IMR-90 (cell line): ENCODE data around the gene TCP1. TPM values are rescaled to one million over a fixed set of nuclear protein-coding genes. Genes with fewer than 3 reads are reported as not detected.
A peak's percentile ranks its signal among the peaks of the same experiment; 100 is the strongest.

Experiments
- ATAC-seq: fragments of 200-7000 bp; cut with Tn5 transposase; 2 replicates; pipeline ENCODE4 v1.9.1; 2020; ENCODE audit warnings: low read depth, mild to moderate bottlenecking, moderate library complexity
- BruUV-seq: library from RNA; stranded (reverse); fragments of 400-500 nt; replicated peaks from 2 replicates; lab custom pipeline; 2021; lab: Mats Ljungman, UMichigan
- CTCF ChIA-PET: fragments of 300-600 bp; formaldehyde crosslinking; extraction: SDS; loops from one replicate; lab custom pipeline; 2021; ENCODE audit warnings: antibody characterized with exemption; lab: Yijun Ruan, JAX
- POLR2A ChIA-PET: fragments of 300-600 bp; sonication (Branson Sonifier 250); formaldehyde crosslinking; loops from one replicate; lab custom pipeline; 2022; ENCODE audit warnings: antibody characterized with exemption; ENCODE audit not compliant: unreplicated experiment; lab: Charles Lee
- DNase-seq: peaks from one replicate; pipeline ENCODE4 v3.0.0; 2013
- H2AFZ ChIP-seq: replicated peaks from 2 replicates; pipeline ENCODE3; 2013; ENCODE audit warnings: low read length, mild to moderate bottlenecking; ENCODE audit not compliant: poor library complexity
- H2AK5ac ChIP-seq: 2 replicates; pipeline ENCODE4 v1.6.1; 2013; ENCODE audit warnings: low read depth, low read length, inconsistent platforms
- H2AK9ac ChIP-seq: replicated peaks from 2 replicates; pipeline ENCODE3; 2013; ENCODE audit warnings: mild to moderate bottlenecking, low read depth, low read length, moderate library complexity; ENCODE audit not compliant: poor library complexity
- H2BK120ac ChIP-seq: 2 replicates; pipeline ENCODE4 v1.6.1; 2013; ENCODE audit warnings: low read depth, low read length, inconsistent platforms
- H2BK15ac ChIP-seq: 3 replicates; pipeline ENCODE4 v1.6.1; 2013; ENCODE audit warnings: low read depth, low read length, inconsistent platforms
- H2BK20ac ChIP-seq: 2 replicates; pipeline ENCODE4 v1.6.1; 2013; ENCODE audit warnings: low read depth, mild to moderate bottlenecking, inconsistent platforms, low read length, moderate library complexity
- H2BK5ac ChIP-seq: 2 replicates; pipeline ENCODE4 v1.6.1; 2013; ENCODE audit warnings: mild to moderate bottlenecking, low read depth, low read length, inconsistent platforms; ENCODE audit not compliant: poor library complexity, severe bottlenecking
- H3K14ac ChIP-seq: replicated peaks from 2 replicates; pipeline ENCODE4 v1.6.1; 2013; ENCODE audit warnings: low read depth, low read length, inconsistent platforms
- H3K18ac ChIP-seq: 2 replicates; pipeline ENCODE4 v1.6.1; 2013; ENCODE audit warnings: low read depth, low read length, control low read depth
- H3K23ac ChIP-seq: 2 replicates; pipeline ENCODE4 v1.6.1; 2013; ENCODE audit warnings: low read depth, low read length, inconsistent platforms
- H3K27ac ChIP-seq: 2 replicates; pipeline ENCODE4 v1.5.1; 2013; ENCODE audit warnings: mild to moderate bottlenecking, control low read depth, low read length; ENCODE audit not compliant: insufficient read depth
- H3K27me3 ChIP-seq: 2 replicates; pipeline ENCODE4 v1.6.1; 2013; ENCODE audit warnings: low read length; ENCODE audit not compliant: control insufficient read depth, insufficient read depth
- H3K36me3 ChIP-seq: 2 replicates; pipeline ENCODE4 v1.6.1; 2013; ENCODE audit warnings: low read length, mixed read lengths; ENCODE audit not compliant: control insufficient read depth, insufficient read depth
- H3K4ac ChIP-seq: 2 replicates; pipeline ENCODE4 v1.6.1; 2013; ENCODE audit warnings: low read depth, low read length, inconsistent platforms
- H3K4me1 ChIP-seq: 2 replicates; pipeline ENCODE4 v1.6.1; 2013; ENCODE audit warnings: low read length, mixed read lengths; ENCODE audit not compliant: control insufficient read depth, insufficient read depth
- H3K4me2 ChIP-seq: 2 replicates; pipeline ENCODE4 v1.6.1; 2013; ENCODE audit warnings: low read depth, mild to moderate bottlenecking, control low read depth, low read length, moderate library complexity
- H3K4me3 ChIP-seq: 2 replicates; pipeline ENCODE4 v1.5.1; 2013; ENCODE audit warnings: low read depth, mild to moderate bottlenecking, control low read depth, low read length, moderate library complexity; ENCODE audit not compliant: insufficient read depth
- H3K56ac ChIP-seq: 2 replicates; pipeline ENCODE4 v1.6.1; 2013; ENCODE audit warnings: low read length, inconsistent platforms; ENCODE audit not compliant: insufficient read depth; ENCODE audit errors: extremely low read depth
- H3K79me1 ChIP-seq, 2 experiments: 2 replicates each; pipeline ENCODE4 v1.6.1; 2013; ENCODE audit warnings: low read length in 2 of 2, inconsistent platforms in 1 of 2, low read depth in 1 of 2
- H3K9ac ChIP-seq: 2 replicates; pipeline ENCODE4 v1.6.1; 2013; ENCODE audit warnings: low read depth, low read length, control low read depth
- H3K9me1 ChIP-seq: 2 replicates; pipeline ENCODE4 v1.6.1; 2013; ENCODE audit warnings: low read length, inconsistent platforms; ENCODE audit not compliant: insufficient read depth
- H3K9me3 ChIP-seq: 2 replicates; pipeline ENCODE4 v1.6.1; 2013; ENCODE audit warnings: low read length; ENCODE audit not compliant: control insufficient read depth, insufficient read depth
- H4K20me1 ChIP-seq: 2 replicates; pipeline ENCODE4 v1.6.1; 2013; ENCODE audit warnings: low read length, inconsistent platforms; ENCODE audit not compliant: insufficient read depth
- H4K5ac ChIP-seq: 2 replicates; pipeline ENCODE4 v1.6.1; 2013; ENCODE audit warnings: mild to moderate bottlenecking, low read depth, low read length, control low read depth
- H4K8ac ChIP-seq, 2 experiments: 2 replicates each; pipeline ENCODE4 v1.6.1; 2013; ENCODE audit warnings: low read depth in 2 of 2, low read length in 2 of 2, control low read depth in 1 of 2, inconsistent platforms in 1 of 2
- H4K91ac ChIP-seq: 2 replicates; pipeline ENCODE4 v1.6.1; 2013; ENCODE audit warnings: low read depth, low read length, inconsistent platforms; ENCODE audit not compliant: insufficient read depth
- BHLHE40 ChIP-seq: fragments of 150-350 bp; IDR thresholded peaks from 2 replicates; pipeline ENCODE4 v1.6.1; 2016; ENCODE audit warnings: mild to moderate bottlenecking, low read depth, low read length
- CEBPB ChIP-seq: IDR thresholded peaks from 2 replicates; pipeline ENCODE4 v1.6.1; 2012; ENCODE audit warnings: low read depth, low read length, improper control_type of control experiment
- FOS ChIP-seq: fragments of 150-350 bp; IDR thresholded peaks from 2 replicates; pipeline ENCODE4 v1.6.1; 2016; ENCODE audit warnings: low read depth, low read length
- MAFK ChIP-seq: IDR thresholded peaks from 2 replicates; pipeline ENCODE4 v1.6.1; 2012; ENCODE audit warnings: low read depth, low read length, improper control_type of control experiment
- MAZ ChIP-seq: IDR thresholded peaks from 2 replicates; pipeline ENCODE4 v1.6.1; 2012; ENCODE audit warnings: low read depth, mild to moderate bottlenecking, low read length, improper control_type of control experiment, moderate library complexity, borderline replicate concordance
- NFE2L2 ChIP-seq: fragments of 150-350 bp; IDR thresholded peaks from 2 replicates; pipeline ENCODE4 v1.6.1; 2016; ENCODE audit warnings: low read depth, mild to moderate bottlenecking, low read length
- WGBS, 2 experiments: methylation state at CpG; one replicate each; pipeline versions ENCODE4 v1.1.5 to v1.1.7; 2013; ENCODE audit warnings: missing lambda C conversion rate in 2 of 2; ENCODE audit not compliant: insufficient read length in 1 of 2; ENCODE audit errors: extremely low coverage in 2 of 2; 5-methylcytosine and 5-hydroxymethylcytosine counted together
- dilution Hi-C: fragments of 300-500 bp; cut with HindIII; formaldehyde crosslinking; loops from one replicate; pipeline ENCODE4 v1.14.3; 2018; ENCODE audit warnings: low sequenced_read_pairs; ENCODE audit not compliant: unreplicated experiment
- in situ Hi-C: fragments of 300-500 bp; cut with MboI; formaldehyde crosslinking; loops from 3 replicates; pipeline ENCODE4 v1.14.3; 2019; ENCODE audit warnings: low sequenced_read_pairs, inconsistent platforms, mixed read lengths
- intact Hi-C: fragments of 100-400 bp; cut with micrococcal nuclease; formaldehyde crosslinking; loops from 2 replicates; pipeline ENCODE4 v1.10.0; 2022
- polyA plus RNA-seq, 3 experiments: library from polyadenylated mRNA; depleted of rRNA; stranded (reverse); fragments of >200 nt; gene quantifications; 2 replicates each; pipeline ENCODE4 v1.2.3, GENCODE V29; 2012; ENCODE audit warnings: low replicate concordance in 1 of 3
- total RNA-seq: library from RNA; depleted of rRNA; stranded (reverse); fragments of >200 nt; gene quantifications from 2 replicates; pipeline ENCODE4 v1.2.3, GENCODE V29; 2012
- TF ChIP-seq, protein P1 (sequence below): conservative IDR thresholded peaks from 2 replicates; pipeline ENCODE4 v1.5.1; 2012; ENCODE audit warnings: mild to moderate bottlenecking, low read depth, low read length, improper control_type of control experiment
- TF ChIP-seq, protein P2 (sequence below): fragments of 150-350 bp; IDR thresholded peaks from 2 replicates; pipeline ENCODE4 v1.6.1; 2016; ENCODE audit warnings: low read depth, mild to moderate bottlenecking, low read length, moderate library complexity, borderline replicate concordance

TCP1 gene
- total and polyA plus RNA-seq, 2 of the 4 experiments (the other 2 are of a cell fraction), result 119 to 576 TPM

DNA sequence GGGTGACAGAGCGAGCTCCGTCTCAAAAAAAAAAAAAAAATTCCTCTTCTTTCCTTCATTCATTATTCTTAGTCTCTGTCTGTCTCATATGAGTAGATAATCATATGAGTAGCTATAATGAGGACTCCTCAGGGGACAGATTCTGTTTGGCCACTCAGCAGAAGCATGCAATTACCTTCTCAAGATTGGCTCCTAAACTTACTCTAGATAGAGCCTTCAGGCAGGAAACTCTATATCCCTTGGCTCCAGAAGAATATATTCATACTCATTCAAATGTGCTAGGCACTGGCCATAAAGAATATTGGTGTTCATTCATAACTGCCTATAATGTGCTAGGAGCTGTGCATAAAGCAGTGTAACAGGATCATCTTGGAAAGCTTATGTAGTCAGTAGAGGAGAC lies 29.8 kb downstream of the TCP1 start:
- Histone ChIP-seq H2BK20ac (no peak overlapping the region), H3K4me2 (no peak overlapping the region), H2AK9ac (no peak overlapping the region), H3K9me3 (no peaks in the 10 kb centered on the region), H4K8ac (no peak overlapping the region), H4K91ac (no peak overlapping the region), H2AFZ (no peak overlapping the region), H3K9ac (no peak overlapping the region), H4K20me1 (peaks cover 11% of the 10 kb centered on the region; the same call in 1 of the 2 replicates), H3K56ac (no peak overlapping the region), H3K18ac (no peak overlapping the region), H3K14ac (no peak overlapping the region), H2BK15ac (no peak overlapping the region), H3K23ac (no peak overlapping the region), H3K4me1 (peaks cover 16% of the 10 kb centered on the region), H3K4ac (no peak overlapping the region), H2AK5ac (no peak overlapping the region), H3K27ac (no peak overlapping the region), H4K5ac (no peak overlapping the region), H2BK120ac (no peak overlapping the region), H3K27me3 (no peaks in the 10 kb centered on the region), H3K9me1 (peaks cover 16% of the 10 kb centered on the region), H2BK5ac (peak overlapping the region; percentile 53), H3K79me1 (peaks cover 17 to 32% of the 10 kb centered on the region in 2 experiments), H3K36me3 (peaks cover 23% of the 10 kb centered on the region), H3K4me3 (no peak overlapping the region)
- ATAC-seq, result no peak
- in situ Hi-C loops, result loop anchor here (10.0 kb wide), 1 partner anchor 65 kb away; the partner anchor contains the start of gene SOD2
- no peak for DNase-seq
- TF ChIP-seq MAZ, result no peak
- no peak for TF ChIP-seq NFE2L2
- no peak for TF ChIP-seq FOS
- TF ChIP-seq CEBPB, result no peak
- TF ChIP-seq BHLHE40, result no peak
- no peak for TF ChIP-seq MAFK
- TF ChIP-seq, protein P1, sequence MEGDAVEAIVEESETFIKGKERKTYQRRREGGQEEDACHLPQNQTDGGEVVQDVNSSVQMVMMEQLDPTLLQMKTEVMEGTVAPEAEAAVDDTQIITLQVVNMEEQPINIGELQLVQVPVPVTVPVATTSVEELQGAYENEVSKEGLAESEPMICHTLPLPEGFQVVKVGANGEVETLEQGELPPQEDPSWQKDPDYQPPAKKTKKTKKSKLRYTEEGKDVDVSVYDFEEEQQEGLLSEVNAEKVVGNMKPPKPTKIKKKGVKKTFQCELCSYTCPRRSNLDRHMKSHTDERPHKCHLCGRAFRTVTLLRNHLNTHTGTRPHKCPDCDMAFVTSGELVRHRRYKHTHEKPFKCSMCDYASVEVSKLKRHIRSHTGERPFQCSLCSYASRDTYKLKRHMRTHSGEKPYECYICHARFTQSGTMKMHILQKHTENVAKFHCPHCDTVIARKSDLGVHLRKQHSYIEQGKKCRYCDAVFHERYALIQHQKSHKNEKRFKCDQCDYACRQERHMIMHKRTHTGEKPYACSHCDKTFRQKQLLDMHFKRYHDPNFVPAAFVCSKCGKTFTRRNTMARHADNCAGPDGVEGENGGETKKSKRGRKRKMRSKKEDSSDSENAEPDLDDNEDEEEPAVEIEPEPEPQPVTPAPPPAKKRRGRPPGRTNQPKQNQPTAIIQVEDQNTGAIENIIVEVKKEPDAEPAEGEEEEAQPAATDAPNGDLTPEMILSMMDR, result no peak
- TF ChIP-seq, protein P2, sequence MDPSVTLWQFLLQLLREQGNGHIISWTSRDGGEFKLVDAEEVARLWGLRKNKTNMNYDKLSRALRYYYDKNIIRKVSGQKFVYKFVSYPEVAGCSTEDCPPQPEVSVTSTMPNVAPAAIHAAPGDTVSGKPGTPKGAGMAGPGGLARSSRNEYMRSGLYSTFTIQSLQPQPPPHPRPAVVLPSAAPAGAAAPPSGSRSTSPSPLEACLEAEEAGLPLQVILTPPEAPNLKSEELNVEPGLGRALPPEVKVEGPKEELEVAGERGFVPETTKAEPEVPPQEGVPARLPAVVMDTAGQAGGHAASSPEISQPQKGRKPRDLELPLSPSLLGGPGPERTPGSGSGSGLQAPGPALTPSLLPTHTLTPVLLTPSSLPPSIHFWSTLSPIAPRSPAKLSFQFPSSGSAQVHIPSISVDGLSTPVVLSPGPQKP, result no peak
- dilution Hi-C loops, result no loop called here
- POLR2A ChIA-PET, result no interaction called here
- CTCF ChIA-PET, result interaction anchor here (0.6 kb wide), 1 partner anchor 74 kb away, joined by 3 read pairs; no protein-coding TSS in a partner anchor
- no TSS peak for BruUV-seq
- WGBS, 2 experiments, result no CpG with 5 or more reads among the region's 2 CpGs
- intact Hi-C loops, result loop anchor here (2.0 kb wide), 1 partner anchor 67 kb away; the partner anchor contains the start of gene SOD2
